ENCODE results near the gene TUBAL3. TPM values are rescaled to one million over a fixed set of nuclear protein-coding genes. Genes with fewer than 3 reads are reported as not detected.

Gene TUBAL3
- not detected in 2 replicates for polyA plus RNA-seq (2011; rRNA removed)
- not detected in 2 replicates for polyA minus RNA-seq (2011; rRNA and poly(A)+ RNA removed)

- DNase-seq (ENCODE audit: low read depth, low spot score): no peak
- ChIA-PET CTCF (interaction anchor here (1.0 to 1.3 kb wide), 2 partner anchors 554 to 589 kb away, joined by 4 read pairs; no protein-coding TSS in a partner anchor), POLR2A (no interaction called here)
- H3K27me3 ChIP-seq (ENCODE audit: control insufficient read depth, insufficient read depth, low read length): no peaks in the 10 kb centered on the region
- no peaks in the 10 kb centered on the region for H3K9me3 ChIP-seq (ENCODE audit: control insufficient read depth, insufficient read depth, low read length)
- no peak within 1 kb of the TSS for H3K27ac ChIP-seq (ENCODE audit: low read depth, low read length)
- H3K4me3 ChIP-seq (ENCODE audit: low read depth, low read length): no peak within 1 kb of the TSS
- no peak for TF ChIP-seq CTCF (IDR thresholded peaks at IDR 0.05; ENCODE audit: low read depth, low read length)
Measured at GRCh38 chr10:5404208-5405041, at the start of gene TUBAL3. Gene TUBAL3 (minus strand): TSS chr10:5404828. CDS start chr10:5404792, 36 bp downstream.

GRCh38 chr10:5453749-5454489 is 49.3 kb upstream of the TUBAL3 start:
- CTCF ChIA-PET: interaction anchor here (0.9 to 3.6 kb wide), 3 partner anchors 169 to 639 kb away, joined by 3 to 12 read pairs (median 3); no protein-coding TSS in a partner anchor
- Histone ChIP-seq H3K27ac (ENCODE audit: low read depth, low read length) (no peak overlapping the region), H3K27me3 (ENCODE audit: control insufficient read depth, insufficient read depth, low read length) (no peaks in the 10 kb centered on the region), H3K4me3 (ENCODE audit: low read depth, low read length) (no peak overlapping the region), H3K9me3 (ENCODE audit: control insufficient read depth, insufficient read depth, low read length) (no peaks in the 10 kb centered on the region)
- TF ChIP-seq CTCF (IDR thresholded peaks at IDR 0.05; ENCODE audit: low read depth, low read length): no peak
- no peak for DNase-seq (ENCODE audit: low read depth, low spot score)
- POLR2A ChIA-PET: interaction anchor here (1.1 kb wide), 1 partner anchor 190 kb away, joined by 3 read pairs; no protein-coding TSS in a partner anchor

GRCh38 chr10:5450605-5451384 is 46.2 kb upstream of the TUBAL3 start:
- H3K27me3 ChIP-seq (ENCODE audit: control insufficient read depth, insufficient read depth, low read length): no peaks in the 10 kb centered on the region
- ChIA-PET CTCF (interaction anchor here (1.6 kb wide), 1 partner anchor 172 kb away, joined by 8 read pairs; no protein-coding TSS in a partner anchor), POLR2A (no interaction called here)
- H3K4me3 ChIP-seq (ENCODE audit: low read depth, low read length): no peak overlapping the region
- no peak for DNase-seq (ENCODE audit: low read depth, low spot score)
- H3K9me3 ChIP-seq (ENCODE audit: control insufficient read depth, insufficient read depth, low read length): no peaks in the 10 kb centered on the region
- TF ChIP-seq CTCF (IDR thresholded peaks at IDR 0.05; ENCODE audit: low read depth, low read length): no peak
- H3K27ac ChIP-seq (ENCODE audit: low read depth, low read length): no peak overlapping the region

- peak; percentile 41 for TF ChIP-seq CTCF (IDR thresholded peaks at IDR 0.05; ENCODE audit: low read depth, low read length)
- ChIA-PET CTCF (interaction anchor here (1.6 kb wide), 1 partner anchor 173 kb away, joined by 8 read pairs; no protein-coding TSS in a partner anchor), POLR2A (no interaction called here)
- H3K9me3 ChIP-seq (ENCODE audit: control insufficient read depth, insufficient read depth, low read length): no peaks in the 10 kb centered on the region
- H3K27ac ChIP-seq (ENCODE audit: low read depth, low read length): peak overlapping the region; percentile 22
- DNase-seq (ENCODE audit: low read depth, low spot score): peak; percentile 52
- H3K4me3 ChIP-seq (ENCODE audit: low read depth, low read length): peak overlapping the region; percentile 53
- H3K27me3 ChIP-seq (ENCODE audit: control insufficient read depth, insufficient read depth, low read length): no peaks in the 10 kb centered on the region
Measured at GRCh38 chr10:5449823-5450222, 45.2 kb upstream of the TUBAL3 start.

Data from AG04450 (cell line).